Measurements from ENCODE around the gene MPPED1.

MPPED1 gene

GRCh38 chr22:43544289-43544673 lies 132.5 kb downstream of the MPPED1 start:
- no peak for DNase-seq (ENCODE audit: extremely low read depth, low read depth)
- no peak for TF ChIP-seq CTCF (IDR thresholded peaks at IDR 0.05; ENCODE audit: low read depth, low read length)

- no peak for DNase-seq (ENCODE audit: extremely low read depth, low read depth)
- TF ChIP-seq CTCF (IDR thresholded peaks at IDR 0.05; ENCODE audit: low read depth, low read length), result no peak
These were observed 134.4 kb downstream of the MPPED1 start for GRCh38 chr22:43546186-43546585.

GRCh38 chr22:43550024-43550620 lies 138.3 kb downstream of the MPPED1 start:
- no peak for TF ChIP-seq CTCF (IDR thresholded peaks at IDR 0.05; ENCODE audit: low read depth, low read length)
- DNase-seq (ENCODE audit: extremely low read depth, low read depth), result no peak

- no peak for DNase-seq (ENCODE audit: extremely low read depth, low read depth)
- TF ChIP-seq CTCF (IDR thresholded peaks at IDR 0.05; ENCODE audit: low read depth, low read length), result no peak
These were observed 138.9 kb downstream of the MPPED1 start for GRCh38 chr22:43550672-43551071.

- DNase-seq (ENCODE audit: extremely low read depth, low read depth), result no peak
- no peak for TF ChIP-seq CTCF (IDR thresholded peaks at IDR 0.05; ENCODE audit: low read depth, low read length)
These were observed 141.8 kb downstream of the MPPED1 start for GRCh38 chr22:43553451-43554258.

- TF ChIP-seq CTCF (IDR thresholded peaks at IDR 0.05; ENCODE audit: low read depth, low read length), result no peak
- DNase-seq (ENCODE audit: extremely low read depth, low read depth), result no peak
These were observed 142.4 kb downstream of the MPPED1 start for GRCh38 chr22:43554259-43554636.

- no peak for TF ChIP-seq CTCF (IDR thresholded peaks at IDR 0.05; ENCODE audit: low read depth, low read length)
- no peak for DNase-seq (ENCODE audit: extremely low read depth, low read depth)
These were observed 143.0 kb downstream of the MPPED1 start for GRCh38 chr22:43554694-43555365.
